ENCODE data around the gene HS3ST3A1.

DNA sequence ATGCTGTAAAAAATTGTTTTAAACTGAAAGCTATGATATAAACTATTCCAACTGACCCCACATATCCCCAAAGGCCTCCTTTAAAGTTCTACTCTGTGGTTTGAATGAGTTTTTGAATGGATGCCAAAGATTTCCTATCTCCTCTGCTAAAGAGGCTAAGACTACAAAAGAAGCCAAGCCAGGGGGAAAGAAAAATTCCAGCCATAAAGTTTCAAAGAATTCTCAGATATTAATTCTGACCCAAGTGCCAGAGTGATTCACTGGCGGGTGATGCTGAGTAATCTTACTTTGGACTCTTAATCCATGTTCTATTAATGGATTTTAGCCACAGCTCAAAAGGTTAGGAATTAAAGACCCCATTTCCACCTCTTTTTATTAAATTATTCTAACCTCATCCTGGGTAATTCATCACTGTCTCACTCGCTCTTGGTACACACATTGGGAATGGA is 60.7 kb downstream of the HS3ST3A1 start:
- TF ChIP-seq BHLHE40 (IDR thresholded peaks at IDR 0.05; ENCODE audit: low read depth, low read length), result no peak; the same call in 1 of the 2 replicates
- no peak; the same call in 1 of the 2 replicates for TF ChIP-seq RAD21 (IDR thresholded peaks at IDR 0.05; ENCODE audit: low read length)
- TF ChIP-seq, protein P1, sequence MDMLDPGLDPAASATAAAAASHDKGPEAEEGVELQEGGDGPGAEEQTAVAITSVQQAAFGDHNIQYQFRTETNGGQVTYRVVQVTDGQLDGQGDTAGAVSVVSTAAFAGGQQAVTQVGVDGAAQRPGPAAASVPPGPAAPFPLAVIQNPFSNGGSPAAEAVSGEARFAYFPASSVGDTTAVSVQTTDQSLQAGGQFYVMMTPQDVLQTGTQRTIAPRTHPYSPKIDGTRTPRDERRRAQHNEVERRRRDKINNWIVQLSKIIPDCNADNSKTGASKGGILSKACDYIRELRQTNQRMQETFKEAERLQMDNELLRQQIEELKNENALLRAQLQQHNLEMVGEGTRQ (IDR thresholded peaks at IDR 0.05; ENCODE audit: low read depth, low read length), result no peak
- no peak for TF ChIP-seq POLR2A (IDR thresholded peaks at IDR 0.05; ENCODE audit: low read depth, low read length)
- TF ChIP-seq, protein P2, sequence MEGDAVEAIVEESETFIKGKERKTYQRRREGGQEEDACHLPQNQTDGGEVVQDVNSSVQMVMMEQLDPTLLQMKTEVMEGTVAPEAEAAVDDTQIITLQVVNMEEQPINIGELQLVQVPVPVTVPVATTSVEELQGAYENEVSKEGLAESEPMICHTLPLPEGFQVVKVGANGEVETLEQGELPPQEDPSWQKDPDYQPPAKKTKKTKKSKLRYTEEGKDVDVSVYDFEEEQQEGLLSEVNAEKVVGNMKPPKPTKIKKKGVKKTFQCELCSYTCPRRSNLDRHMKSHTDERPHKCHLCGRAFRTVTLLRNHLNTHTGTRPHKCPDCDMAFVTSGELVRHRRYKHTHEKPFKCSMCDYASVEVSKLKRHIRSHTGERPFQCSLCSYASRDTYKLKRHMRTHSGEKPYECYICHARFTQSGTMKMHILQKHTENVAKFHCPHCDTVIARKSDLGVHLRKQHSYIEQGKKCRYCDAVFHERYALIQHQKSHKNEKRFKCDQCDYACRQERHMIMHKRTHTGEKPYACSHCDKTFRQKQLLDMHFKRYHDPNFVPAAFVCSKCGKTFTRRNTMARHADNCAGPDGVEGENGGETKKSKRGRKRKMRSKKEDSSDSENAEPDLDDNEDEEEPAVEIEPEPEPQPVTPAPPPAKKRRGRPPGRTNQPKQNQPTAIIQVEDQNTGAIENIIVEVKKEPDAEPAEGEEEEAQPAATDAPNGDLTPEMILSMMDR (conservative IDR thresholded peaks at IDR 0.05; ENCODE audit: low read depth, low read length), result no peak
- TF ChIP-seq CHD1 (IDR thresholded peaks at IDR 0.05; ENCODE audit: low read depth, low read length), result no peak
